OCI-LY1 (cell line): ENCODE results near the gene GJB6.

Source experiments
- CTCF ChIP-seq: fragments of 200-600 bp; sonication (generic), shearing (Covaris generic); IDR thresholded peaks from 2 replicates; pipeline ENCODE4 v1.5.1; 2017; ENCODE audit warnings: mild to moderate bottlenecking, antibody characterized with exemption, low read length, moderate library complexity, mixed read lengths
- EZH2 ChIP-seq: fragments of 200-600 bp; sonication (generic), shearing (Covaris generic); IDR thresholded peaks from 2 replicates; pipeline ENCODE4 v1.8.0; 2017; ENCODE audit warnings: borderline replicate concordance, mixed run types, mild to moderate bottlenecking, antibody characterized with exemption, low read length, moderate library complexity, mixed read lengths

- no peak for TF ChIP-seq EZH2
- TF ChIP-seq CTCF, result no peak
These were observed 22.2 kb downstream of the GJB6 start for GRCh38 chr13:20209948-20210347.
